AG10803 (cell line): ENCODE data around the gene HABP2.

Source experiments
- DNase-seq: peaks from one replicate; pipeline ENCODE4 v3.0.0; 2010; ENCODE audit warnings: low read depth
- H3K4me3 ChIP-seq: 2 replicates; pipeline ENCODE4 v1.5.1; 2011; ENCODE audit warnings: mild to moderate bottlenecking, low read length, control low read depth
- TF ChIP-seq, protein P1 (sequence below): conservative IDR thresholded peaks from 2 replicates; pipeline ENCODE4 v1.5.1; 2011; ENCODE audit warnings: mild to moderate bottlenecking, low read length, control low read depth, inconsistent platforms

Gene HABP2

GRCh38 chr10:113590581-113590980 lies 37.7 kb downstream of the HABP2 start:
- no peak overlapping the region for H3K4me3 ChIP-seq
- no peak for DNase-seq
- TF ChIP-seq, protein P1, sequence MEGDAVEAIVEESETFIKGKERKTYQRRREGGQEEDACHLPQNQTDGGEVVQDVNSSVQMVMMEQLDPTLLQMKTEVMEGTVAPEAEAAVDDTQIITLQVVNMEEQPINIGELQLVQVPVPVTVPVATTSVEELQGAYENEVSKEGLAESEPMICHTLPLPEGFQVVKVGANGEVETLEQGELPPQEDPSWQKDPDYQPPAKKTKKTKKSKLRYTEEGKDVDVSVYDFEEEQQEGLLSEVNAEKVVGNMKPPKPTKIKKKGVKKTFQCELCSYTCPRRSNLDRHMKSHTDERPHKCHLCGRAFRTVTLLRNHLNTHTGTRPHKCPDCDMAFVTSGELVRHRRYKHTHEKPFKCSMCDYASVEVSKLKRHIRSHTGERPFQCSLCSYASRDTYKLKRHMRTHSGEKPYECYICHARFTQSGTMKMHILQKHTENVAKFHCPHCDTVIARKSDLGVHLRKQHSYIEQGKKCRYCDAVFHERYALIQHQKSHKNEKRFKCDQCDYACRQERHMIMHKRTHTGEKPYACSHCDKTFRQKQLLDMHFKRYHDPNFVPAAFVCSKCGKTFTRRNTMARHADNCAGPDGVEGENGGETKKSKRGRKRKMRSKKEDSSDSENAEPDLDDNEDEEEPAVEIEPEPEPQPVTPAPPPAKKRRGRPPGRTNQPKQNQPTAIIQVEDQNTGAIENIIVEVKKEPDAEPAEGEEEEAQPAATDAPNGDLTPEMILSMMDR: no peak

DNA sequence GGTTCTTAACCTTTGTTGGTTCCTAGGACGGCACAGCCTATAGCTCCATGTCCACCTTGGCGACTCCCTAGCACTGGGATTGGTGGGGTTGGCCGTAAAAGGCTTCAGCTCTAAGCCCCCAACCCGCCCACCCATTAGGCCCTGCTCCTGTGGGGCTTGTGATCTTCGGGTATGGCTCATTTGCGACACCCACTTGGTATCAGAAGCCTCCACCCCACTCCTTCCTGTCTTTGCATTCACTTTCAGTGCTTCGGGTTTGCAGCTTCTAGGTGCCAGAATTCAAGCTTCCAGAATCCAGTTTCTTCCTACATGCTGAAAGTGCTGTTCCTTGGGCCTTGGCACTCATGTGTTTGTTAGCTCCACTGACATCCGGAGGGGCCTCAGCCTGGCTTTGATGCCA lies 39.5 kb downstream of the HABP2 start:
- H3K4me3 ChIP-seq: no peak overlapping the region
- TF ChIP-seq, protein P1: no peak
- no peak for DNase-seq

- TF ChIP-seq, protein P1: no peak
- H3K4me3 ChIP-seq: no peak overlapping the region
- no peak for DNase-seq
Observed at GRCh38 chr10:113594652-113595051, 41.8 kb downstream of the HABP2 start.

GRCh38 chr10:113600569-113600968 lies 47.7 kb downstream of the HABP2 start:
- TF ChIP-seq, protein P1: no peak
- H3K4me3 ChIP-seq: no peak overlapping the region
- DNase-seq: no peak

DNA sequence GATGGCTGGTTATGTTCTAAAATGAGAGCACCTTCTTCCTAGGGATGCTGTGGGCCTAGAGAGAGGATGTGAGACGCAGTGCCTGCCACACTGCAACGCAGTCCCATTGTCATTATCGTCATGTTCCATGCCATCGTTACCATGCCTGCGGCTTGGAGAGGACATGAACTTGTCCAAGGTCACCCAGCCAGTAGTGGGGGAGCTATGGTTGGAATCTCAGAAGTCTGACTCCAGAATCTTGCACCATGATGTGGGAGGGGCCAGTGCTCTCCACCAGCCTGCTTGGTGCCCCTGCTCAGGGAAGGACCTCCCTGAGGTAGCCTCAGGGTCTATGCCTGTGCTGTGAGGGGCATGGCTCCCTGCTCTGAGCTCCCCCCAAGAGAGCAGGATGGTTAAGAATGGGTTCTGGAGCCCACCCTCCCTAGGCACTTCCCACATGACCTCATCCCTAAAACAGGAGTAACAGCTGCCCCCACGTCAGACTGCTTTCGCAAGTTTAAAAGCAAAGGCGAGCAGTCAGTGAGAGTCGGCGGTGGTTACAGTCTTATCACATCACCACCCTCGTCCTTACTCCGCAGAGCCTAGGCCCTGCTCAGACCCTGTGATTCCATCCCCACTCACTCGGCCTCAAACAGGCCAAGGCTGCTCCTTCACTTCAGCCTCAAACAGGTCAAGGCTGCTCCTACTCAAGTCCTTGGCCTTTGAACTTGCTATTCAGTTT lies 50.4 kb downstream of the HABP2 start:
- H3K4me3 ChIP-seq: no peak overlapping the region
- DNase-seq: no peak
- TF ChIP-seq, protein P1: no peak

DNA sequence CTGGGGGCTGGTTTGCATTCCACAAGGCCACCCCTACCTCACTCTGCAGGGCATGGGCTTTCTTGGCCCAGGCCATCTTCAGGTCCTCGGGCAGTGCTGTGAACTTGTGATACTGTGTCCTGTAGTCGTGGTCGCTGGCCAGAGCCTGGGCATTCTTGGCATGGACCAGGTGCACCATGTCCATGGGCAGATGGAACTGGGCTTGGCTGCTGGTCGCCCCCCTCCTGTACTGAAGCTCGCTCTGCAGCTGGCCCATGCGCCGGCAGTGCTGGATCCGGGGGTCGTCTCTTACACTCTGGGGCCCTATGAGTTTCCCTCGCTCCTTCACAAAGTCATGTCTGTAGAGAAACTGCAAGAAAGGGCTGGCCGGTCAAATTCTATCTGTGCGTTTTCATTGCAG lies 51.7 kb downstream of the HABP2 start:
- no peak overlapping the region for H3K4me3 ChIP-seq
- no peak for DNase-seq
- TF ChIP-seq, protein P1: no peak

DNA sequence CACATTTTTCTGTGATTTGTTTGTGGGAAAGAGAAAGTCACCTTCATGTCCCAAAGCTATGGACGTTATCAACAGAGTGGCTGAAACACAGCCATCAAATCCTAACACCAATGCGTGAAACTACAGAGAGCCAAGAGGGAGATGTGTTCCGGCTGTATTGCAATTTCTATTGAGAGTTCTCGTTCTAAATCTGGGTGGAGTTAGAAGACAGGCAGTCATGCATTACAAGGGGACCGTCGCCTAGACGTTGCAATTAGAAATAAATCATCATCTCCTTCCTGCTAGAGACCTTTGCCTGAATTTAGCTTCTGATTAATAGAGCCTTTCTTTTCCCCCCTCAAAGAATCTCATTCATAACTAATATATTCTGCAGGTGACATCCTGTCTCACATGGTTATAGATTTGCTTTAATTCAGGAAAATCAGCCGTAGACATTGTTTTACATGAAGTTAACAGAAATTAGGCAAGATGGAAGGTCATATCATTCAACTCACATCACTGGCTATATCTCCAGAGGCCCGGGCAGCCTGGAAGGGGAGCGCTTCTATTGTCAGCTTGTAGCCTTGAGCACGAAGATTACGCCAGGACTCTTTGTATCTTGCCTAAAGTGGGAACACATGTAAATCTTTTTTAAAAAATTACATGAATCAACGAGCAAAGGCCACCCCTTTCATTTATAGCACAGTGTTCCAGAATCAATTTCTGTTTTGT lies 52.6 kb downstream of the HABP2 start:
- no peak for DNase-seq
- TF ChIP-seq, protein P1: no peak
- H3K4me3 ChIP-seq: no peak overlapping the region
